Measurements from ENCODE around the gene CNTFR.
"Not testable (repeated sequence)": the region's sequence is repeated elsewhere in the genome, so short reads cannot be mapped to it uniquely, and the experiment has no call there.

Gene CNTFR, protein sequence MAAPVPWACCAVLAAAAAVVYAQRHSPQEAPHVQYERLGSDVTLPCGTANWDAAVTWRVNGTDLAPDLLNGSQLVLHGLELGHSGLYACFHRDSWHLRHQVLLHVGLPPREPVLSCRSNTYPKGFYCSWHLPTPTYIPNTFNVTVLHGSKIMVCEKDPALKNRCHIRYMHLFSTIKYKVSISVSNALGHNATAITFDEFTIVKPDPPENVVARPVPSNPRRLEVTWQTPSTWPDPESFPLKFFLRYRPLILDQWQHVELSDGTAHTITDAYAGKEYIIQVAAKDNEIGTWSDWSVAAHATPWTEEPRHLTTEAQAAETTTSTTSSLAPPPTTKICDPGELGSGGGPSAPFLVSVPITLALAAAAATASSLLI

DNA sequence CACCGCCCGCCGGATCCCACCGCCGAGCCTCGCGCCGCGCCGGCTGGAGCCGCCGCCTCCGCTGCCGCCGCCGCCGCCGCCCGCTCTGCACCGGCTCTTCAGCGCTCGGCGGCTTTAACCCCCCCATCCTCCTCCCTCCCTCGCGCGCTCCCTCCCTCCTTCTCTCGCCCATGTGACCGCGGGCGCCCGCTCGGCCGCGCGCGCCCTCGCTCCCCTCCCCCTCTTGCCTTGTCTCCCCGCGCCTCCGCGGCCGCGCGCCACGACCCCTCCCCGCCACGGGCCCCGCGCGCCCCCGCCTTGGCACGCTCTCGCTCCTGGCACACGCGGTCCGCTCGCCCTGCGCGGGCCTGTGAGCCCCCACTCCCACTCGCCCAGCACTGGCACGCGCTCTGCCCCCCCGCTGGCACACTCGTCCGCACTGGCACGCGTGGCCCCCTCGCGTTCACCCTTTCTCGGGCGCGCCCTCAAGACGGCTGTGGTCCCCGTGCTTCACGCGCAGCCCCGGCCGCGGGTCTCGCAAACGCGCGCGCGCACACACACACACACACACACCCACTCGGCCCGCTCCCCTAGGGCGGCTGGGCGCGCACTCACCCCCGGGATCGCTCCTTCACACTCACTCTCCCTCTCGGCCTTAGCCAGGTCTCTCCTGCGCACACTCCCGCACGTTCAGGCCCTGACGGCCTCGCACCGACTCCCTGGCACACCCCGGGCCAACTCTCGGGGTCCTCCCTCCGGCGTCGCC is at the start of gene CNTFR:
Gene CNTFR (minus strand): TSS at position 89 of the 745 bp plus-strand sequence. CDS start 20,743 bp downstream, outside the sequence.
- in situ Hi-C loops (cut with MboI; ENCODE audit: low sequenced_read_pairs): loop anchor here (10.0 kb wide), 1 partner anchor 145 kb away; no protein-coding TSS in a partner anchor

DNA sequence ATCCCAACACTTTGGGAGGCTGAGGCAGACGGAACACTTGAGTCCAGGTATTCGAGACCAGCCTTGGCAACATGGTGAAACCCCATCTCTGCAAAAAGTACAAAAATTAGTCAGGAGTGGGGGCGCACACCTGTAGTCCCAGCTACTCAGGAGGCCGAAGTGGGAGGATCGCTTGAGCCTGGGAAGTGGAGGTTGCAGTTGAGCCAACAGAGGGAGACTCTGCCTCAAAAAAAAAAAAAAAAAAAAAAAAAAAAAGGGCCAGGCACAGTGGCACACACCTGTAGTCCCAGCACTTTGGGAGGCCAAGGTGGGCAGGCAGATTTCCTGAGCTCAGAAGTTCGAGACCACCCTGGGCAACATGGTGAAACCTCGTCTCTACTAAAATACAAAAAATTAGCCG is 49.8 kb upstream of the CNTFR start:
- in situ Hi-C loops (cut with MboI; ENCODE audit: low sequenced_read_pairs): not testable (repeated sequence)

DNA sequence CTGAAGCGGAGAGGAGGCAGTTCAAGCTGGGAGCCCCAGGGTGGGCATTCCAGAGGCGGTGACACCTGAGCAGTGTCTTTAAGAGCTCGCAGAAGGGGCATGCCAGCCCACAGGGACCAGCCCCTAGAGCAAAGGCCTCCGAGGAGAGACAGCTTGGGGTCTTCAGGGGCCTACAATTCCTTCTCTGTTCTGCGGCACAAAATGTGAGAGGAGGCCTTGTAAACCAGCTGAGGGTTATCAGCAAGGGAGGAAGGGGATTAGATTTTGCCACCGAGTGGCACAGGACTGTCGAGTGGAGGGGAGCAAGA is 48.6 kb upstream of the CNTFR start:
- in situ Hi-C loops (cut with MboI; ENCODE audit: low sequenced_read_pairs): no loop called here

DNA sequence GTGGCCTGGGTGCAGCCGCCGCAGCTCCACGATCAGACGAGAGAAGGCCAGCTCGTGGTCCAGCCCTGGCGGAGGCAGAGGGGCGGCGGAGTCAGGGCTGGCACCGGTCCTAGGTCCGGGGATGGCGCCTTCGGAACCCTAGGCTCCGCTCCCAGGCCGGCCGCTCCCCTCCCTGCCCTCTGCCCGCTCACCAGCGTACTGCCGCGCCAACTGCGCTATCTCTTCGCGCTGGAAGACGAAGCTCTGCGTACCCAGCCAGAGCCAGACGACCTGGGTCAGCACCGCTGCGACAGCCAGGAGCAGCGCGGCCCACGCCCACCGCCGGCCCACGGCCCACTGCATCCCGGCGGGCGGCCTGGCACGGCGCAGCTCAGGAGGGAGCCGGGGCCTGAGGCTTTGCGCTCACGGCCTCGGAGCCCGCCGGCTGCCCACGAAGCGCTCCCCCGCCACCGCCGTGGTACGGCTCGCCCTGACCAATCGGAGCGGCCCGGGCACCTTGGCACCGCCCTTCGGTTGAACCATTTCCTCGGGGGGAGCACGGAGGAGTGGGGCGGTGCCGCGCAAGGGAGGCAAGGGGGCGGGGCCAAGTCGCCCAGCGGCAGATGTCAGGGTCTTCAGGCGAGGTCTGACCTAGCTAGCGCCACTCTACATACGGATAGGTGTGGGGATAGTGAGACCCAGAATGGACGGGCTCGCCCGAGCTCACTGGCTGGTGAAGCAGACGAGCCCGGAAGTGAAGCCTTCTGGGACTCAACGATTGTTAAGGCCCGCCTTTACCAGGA is 48.0 kb upstream of the CNTFR start, which contains the start of gene SIGMAR1:
Gene SIGMAR1 (minus strand): TSS at position 432 of the 782 bp plus-strand sequence. CDS start 90 bp downstream, at position 342.
- in situ Hi-C loops (cut with MboI; ENCODE audit: low sequenced_read_pairs): no loop called here

DNA sequence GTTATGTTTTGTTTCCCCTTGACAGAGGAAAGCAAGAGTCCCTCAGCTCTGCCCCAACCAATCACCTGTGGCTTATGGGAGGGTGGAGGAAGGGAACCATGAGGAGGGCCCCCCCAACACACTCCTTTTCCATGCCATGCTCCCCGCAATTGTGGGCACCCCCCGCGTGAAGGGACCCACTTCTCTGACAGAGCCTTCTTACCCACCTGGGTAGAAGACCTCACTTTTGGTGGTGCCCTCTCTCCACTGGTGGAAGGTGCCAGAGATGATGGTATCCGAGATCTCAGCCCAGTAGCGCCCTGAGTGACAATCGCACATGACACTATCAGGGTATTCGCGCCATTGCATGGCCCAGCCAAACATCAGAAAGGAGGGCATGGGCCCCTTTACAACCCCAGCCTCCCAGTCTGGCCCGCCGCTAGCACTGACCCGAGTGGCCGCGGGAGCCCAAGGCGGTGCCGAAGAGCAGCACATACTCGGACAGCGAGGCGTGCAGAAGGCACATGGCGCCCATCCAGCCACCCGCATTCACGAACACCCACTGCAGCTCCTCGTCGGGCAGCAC is 47.3 kb upstream of the CNTFR start:
- in situ Hi-C loops (cut with MboI; ENCODE audit: low sequenced_read_pairs): no loop called here

DNA sequence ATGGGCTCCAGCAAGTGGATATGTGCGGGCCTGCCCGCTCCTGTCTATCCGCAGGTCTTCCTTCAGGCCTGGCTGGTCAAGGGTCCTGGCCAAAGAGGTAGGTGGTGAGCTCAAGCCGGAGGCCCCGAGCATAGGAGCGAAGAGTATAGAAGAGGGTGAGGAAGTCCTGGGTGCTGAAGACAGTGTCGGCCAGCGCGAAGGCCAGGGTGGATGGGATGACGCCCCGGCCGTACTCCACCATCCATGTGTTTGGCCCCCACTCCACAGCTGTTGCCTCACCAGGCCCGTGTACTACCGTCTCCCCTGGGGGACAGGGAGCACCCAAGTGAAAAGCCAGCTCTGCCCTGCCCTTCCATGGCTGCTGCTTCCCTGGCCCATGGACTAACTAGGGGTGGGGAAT is 46.0 kb upstream of the CNTFR start:
- in situ Hi-C loops (cut with MboI; ENCODE audit: low sequenced_read_pairs): no loop called here

DNA sequence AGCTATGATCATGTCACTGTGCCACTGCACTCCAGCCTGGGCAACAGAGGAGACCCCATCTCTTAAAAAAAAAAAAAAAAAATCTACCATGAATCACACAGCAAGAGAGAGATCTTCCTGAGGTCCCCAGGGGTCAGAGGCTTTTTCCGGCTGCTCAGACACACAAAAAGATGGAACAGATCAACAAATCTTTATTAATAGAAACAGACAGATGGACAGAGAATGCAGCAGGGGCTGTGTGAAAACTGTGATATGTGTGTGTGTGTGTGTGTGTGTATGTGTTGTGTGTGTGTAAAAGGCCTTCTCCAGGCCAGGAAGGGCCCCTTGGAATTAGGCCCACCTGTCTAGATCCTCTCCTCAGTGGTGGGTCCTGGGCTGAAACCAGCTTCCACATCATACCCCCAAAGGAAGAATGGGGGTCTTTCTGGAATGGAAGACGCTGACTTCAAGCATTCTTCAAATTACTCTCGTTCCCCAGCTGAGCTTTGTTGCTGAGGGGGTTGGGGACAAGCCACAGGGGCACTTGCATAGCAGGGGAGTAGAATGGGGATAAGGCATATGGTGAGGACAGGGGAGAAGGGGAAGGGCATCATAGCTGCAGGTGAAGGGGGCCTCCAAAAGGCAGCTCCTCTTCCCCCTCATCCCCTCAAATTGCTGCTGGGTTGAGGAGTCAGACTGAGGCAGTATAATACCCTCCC is 45.2 kb upstream of the CNTFR start:
- in situ Hi-C loops (cut with MboI; ENCODE audit: low sequenced_read_pairs): no loop called here

DNA sequence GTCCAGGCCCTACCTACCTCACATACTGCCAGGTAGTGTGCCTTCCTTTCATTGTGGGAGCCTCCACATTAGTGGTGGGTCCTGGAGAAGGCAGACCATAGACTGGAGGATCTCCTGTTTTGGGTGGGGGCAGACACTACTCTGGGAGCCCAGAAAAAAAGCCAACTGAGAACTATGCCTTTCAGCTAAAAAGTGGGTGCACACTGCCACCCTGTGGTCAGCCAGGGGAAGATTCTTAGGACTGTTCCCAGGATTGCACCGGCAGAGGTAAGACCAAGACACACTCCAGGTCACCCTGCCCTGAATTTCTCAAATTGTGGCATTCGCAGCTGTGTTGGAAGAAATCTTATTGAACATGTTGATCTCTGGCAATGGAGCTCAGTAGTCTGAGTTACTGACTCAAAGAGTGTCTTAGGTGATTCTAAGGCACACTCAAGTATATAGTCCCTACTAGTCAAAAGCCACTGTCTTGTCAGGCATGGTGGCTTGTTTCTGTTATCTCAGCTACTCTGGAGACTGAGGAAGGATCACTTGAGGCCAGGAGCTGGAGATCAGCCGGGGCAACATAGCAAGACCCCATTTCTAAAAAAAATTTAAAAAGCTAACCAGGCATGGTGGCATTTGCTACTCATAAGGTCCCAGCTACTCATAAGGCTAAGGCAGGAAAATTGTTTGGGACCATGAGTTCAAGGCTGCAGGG is 44.5 kb upstream of the CNTFR start:
- in situ Hi-C loops (cut with MboI; ENCODE audit: low sequenced_read_pairs): no loop called here

DNA sequence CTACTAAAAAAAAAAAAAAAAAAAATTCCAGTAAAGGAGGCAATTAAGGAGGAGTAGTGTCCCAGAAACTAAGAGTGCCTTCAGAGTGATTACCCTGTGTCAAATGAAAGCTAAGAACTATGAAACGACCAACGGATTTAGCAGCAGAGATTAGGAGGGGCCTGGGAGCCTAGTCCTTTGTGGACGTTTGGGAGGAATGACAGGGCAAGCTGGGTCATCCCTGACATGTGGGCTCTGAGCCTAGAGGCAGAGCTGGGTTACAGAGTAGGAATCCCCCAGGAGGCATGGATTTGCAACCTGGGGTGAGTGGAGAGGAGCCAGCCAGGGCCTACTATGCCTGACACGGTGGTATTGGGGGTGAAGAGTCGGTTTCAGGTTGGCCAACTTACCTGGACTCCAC is 43.6 kb upstream of the CNTFR start:
- in situ Hi-C loops (cut with MboI; ENCODE audit: low sequenced_read_pairs): no loop called here

DNA sequence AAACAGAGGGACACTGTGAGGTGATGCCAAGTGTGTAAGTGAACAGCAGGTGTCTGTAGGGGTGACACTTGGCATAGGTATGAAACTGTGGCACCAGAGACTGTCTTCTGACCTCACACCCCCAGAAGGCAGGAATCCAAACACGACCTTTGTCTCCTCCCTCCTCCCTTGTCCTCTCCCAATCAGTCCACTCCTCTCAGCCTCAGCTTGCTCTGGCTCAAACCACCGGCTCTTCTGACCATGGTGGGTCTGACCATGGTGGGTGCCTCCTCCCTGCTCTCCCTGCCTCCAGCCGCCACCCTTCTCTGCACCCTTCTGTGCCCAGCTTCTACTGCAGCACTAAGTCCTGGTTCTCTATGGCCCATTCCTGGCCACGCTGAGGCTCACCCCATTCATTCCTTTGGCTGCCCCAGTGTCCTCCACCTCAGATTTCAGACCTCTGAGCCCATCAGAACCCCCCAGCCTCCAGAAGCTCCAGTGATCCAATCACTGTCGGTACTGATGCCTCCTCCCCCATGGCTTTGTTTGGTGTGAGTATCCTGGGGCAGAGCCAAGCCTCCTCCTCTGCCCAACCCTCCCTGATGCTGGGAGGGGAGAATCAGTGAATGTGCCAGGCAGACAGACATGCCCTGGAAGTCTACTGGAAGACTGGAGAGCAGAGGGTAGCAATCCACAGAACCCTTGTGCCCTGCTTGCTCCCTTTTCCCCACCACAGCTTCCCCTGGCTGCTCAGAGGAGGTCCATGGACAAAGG is 41.1 kb upstream of the CNTFR start:
- in situ Hi-C loops (cut with MboI; ENCODE audit: low sequenced_read_pairs): no loop called here

DNA sequence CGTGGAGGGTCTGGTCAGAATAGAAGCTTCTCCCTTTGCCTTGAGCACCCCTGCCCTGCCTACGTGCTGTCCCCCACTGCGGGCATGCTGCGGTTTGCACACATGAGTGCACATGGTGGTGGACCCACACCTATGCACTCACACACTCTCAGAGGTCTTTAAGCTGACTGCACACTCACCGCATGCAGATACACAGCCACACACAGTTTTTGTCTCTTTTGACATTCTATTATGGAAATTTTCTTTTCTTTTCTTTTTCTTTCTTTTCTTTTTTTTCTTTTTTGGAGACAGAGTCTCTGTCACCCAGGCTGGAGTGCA is 39.9 kb upstream of the CNTFR start:
- in situ Hi-C loops (cut with MboI; ENCODE audit: low sequenced_read_pairs): no loop called here

DNA sequence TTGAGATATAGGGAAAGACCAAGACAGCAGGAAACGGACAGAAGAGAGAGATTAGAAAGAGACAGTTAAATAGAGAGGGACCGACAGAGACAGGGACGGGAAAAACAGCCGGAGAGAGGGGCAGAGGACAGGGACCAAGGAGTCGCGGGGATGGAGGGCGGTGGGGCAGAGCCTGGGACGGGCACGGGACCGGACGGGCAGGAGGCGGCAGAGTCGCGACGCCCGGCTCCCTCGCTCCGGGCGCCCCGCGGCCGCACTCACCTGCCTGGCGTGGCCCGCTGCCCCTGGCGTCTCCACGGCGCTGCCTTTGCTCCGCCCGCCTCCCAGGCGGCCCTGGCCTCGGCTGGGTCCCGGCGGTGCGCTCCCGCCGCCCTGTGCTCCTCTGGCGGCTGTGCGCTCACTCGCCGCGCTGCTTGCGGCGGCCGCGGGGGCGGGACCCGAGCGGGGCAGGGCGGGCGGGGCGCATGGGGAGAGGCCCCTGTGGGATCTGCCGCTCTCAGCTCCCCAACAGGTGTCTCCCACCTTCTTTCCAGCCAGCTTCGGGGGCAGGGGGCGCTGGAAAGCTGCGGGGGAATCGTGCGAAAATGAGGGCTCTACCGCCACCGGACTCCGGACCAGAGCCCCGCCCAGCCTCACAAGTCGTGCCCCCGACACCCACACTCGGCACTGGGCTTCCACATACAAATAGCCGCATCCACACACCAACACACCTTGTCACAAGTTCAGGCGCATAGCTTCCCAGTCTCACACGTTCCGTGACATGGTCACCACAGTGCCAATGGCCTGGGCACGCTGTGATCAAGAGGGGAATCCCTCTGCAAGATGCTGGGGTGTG is 39.3 kb upstream of the CNTFR start, which contains the start of gene ARID3C:
Gene ARID3C (minus strand): TSS at position 411 of the 835 bp plus-strand sequence. CDS start 1,052 bp downstream, outside the sequence.
- in situ Hi-C loops (cut with MboI; ENCODE audit: low sequenced_read_pairs): no loop called here

DNA sequence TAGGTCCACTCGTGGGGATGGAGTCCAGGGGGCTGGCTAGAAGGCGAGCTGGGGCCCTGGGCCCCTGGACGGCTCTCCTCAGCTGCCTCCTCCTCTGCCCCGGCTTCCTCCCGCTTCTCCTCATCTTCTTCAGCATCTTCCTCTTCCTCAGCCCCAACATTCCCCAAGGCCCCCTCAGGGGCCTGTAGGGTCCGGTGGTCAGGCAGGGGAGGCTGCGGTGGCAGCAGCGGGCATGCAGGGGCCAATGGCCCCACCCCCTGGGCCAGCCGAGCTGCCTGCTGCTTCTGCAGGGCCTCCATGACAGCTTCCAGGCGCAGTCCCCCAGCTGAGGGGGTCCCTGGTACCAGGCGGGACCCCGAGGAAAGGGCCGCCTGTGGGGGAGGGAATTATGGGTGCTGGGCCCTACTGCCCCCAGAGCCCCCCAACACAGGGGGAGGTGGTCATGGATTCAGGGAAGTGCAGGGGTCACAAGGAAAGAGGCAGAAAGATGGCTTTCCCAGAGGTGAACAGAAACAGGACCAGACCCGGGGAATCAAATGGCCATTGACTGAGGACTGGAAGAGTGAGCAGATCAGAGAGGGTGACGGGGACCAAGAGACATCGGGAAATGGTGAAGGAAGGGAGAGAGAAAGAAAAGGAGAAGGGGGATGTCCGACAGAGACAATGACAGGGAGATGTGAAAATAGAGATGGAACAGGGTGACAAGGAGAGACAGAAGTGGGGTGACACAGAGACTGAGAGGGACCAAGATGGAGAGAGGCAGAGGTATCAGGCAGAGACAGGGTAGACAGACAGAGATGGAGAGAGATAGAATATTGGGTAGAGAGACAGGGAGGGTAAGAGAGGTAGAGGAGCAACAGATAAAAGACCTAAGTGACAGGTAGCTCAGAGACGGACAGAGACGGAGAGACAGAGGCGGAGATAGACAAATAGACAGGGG is 38.5 kb upstream of the CNTFR start:
- in situ Hi-C loops (cut with MboI; ENCODE audit: low sequenced_read_pairs): no loop called here

DNA sequence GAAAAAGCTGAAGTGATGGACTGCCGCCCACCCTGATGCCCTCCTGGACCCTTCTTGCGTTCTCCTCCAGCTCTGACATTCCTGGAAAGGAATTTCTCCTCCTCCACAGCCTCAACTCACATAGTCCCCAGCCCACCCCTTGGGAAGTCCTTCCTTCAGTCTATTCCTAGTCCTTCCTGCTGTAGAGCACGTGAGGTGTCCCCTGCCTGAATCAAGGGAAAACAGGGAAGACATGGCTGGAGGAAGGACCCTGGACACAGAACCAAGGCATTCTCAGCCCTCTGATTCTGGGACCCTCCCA is 35.6 kb upstream of the CNTFR start:
- in situ Hi-C loops (cut with MboI; ENCODE audit: low sequenced_read_pairs): no loop called here

DNA sequence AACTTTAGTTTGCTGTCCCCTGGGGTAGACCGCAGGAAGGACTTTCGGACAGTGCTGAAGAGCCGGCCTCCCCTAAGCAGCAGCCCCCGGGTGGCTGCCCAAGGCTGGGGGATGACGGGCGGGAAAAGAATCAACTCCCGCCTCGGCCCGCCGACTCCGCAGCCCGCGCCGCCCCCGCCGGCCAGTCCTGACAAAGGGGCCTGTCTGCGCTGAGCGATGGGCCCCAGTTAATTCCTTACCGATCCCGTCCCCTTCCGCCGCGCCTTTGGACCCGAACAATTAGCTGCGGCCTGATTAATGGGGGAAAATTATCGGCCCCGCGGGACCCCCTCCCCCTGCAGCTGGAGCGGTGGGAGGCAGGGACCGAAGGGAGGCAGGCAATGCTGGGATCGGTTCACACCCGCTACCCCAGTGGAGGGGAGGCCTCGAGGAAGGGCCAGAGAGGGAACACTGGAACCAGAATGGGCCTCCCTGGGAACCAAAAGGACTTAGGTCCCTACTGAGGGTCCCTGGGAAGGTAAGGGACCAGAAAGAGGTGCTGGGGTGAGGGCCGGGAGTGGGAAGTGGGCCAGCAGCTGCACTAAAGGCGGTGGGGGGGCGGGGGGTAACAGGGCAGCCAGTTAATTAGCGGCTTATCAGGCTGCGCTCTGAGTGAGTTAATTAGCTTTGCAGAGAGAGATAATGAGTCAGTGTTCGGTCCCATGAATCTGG is 35.1 kb upstream of the CNTFR start:
- in situ Hi-C loops (cut with MboI; ENCODE audit: low sequenced_read_pairs): no loop called here

DNA sequence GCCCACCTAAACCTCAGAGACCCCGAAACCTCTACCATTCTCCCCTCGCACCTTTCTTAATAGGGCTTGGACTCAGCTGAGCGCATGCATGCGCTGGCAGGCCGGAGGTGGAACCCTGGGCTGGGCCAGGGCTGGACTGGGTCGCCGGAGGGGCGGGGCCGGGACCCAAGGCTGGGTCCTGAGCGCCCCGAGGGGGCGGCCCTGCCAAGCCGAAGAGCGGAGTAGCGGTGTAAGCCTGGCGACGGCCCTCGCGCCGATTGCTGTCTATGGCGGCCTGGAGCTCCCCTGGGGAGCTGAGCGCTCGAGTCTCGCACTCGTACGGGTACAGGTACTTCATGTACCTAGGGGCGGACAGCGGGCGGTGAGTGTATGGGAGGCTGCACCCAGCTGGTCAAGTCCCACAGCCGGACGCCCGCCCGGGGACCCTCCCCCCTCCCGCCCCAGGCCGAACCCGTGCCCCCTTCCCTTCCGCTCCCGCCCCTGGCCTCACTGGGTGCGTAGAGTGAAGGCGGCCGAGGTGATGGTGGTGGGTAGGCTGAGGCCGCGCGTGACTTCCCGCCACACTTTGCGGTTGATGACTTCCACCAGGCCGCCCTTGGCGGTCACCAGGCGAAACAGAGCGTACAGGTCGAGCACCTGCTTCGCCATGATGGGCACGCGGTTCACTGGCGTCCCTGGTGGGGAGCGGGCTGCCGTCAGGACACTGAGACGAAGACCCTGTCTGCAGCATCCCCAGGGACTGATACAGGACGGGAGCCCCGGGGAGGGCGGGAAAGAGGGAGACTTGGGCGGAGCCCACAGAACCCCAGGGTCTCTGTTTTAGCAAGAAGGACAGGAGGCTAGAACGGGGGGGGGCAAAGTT is 34.1 kb upstream of the CNTFR start:
- in situ Hi-C loops (cut with MboI; ENCODE audit: low sequenced_read_pairs): no loop called here

All from HL-60/S4 treated with phorbol 12-myristate 13-acetate at 8.2 ng/mL for 4 days and 3 days (cell line).